Spleen (tissue), 7 donors: Measurements from ENCODE around the gene HPS5.

Source experiments
- POLR2AphosphoS5 ChIP-seq, 3 donors: sonication (generic); formaldehyde crosslinking; IDR thresholded peaks; one replicate each; pipeline ENCODE4 v1.5.1; 2017; ENCODE audit warnings: antibody characterized with exemption in 3 of 3
- TF ChIP-seq, protein P1 (sequence below), 11 experiments: fragments of 200-600 bp in 7 of 11; fragments of 450-650 bp in 4 of 11; sonication (generic) in 4 of 11; IDR thresholded peaks in 8 of 11; conservative IDR thresholded peaks in 3 of 11; 1 replicate in 7 of 11; 2 replicates in 4 of 11; pipeline versions ENCODE4 v1.4.0 to v1.8.0; 2016 to 2021; ENCODE audit warnings: antibody characterized with exemption in 11 of 11, inconsistent platforms in 4 of 11, mild to moderate bottlenecking in 1 of 11
- donor health status: DM: no; HTN: no; CAD: no; lungs with moderate emphysema.
- donor health status: DM: no; HTN: no; CAD: no.
- donor health status: DM: no; HTN: no; CAD: no.

- TF ChIP-seq, protein P1, sequence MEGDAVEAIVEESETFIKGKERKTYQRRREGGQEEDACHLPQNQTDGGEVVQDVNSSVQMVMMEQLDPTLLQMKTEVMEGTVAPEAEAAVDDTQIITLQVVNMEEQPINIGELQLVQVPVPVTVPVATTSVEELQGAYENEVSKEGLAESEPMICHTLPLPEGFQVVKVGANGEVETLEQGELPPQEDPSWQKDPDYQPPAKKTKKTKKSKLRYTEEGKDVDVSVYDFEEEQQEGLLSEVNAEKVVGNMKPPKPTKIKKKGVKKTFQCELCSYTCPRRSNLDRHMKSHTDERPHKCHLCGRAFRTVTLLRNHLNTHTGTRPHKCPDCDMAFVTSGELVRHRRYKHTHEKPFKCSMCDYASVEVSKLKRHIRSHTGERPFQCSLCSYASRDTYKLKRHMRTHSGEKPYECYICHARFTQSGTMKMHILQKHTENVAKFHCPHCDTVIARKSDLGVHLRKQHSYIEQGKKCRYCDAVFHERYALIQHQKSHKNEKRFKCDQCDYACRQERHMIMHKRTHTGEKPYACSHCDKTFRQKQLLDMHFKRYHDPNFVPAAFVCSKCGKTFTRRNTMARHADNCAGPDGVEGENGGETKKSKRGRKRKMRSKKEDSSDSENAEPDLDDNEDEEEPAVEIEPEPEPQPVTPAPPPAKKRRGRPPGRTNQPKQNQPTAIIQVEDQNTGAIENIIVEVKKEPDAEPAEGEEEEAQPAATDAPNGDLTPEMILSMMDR (IDR thresholded peaks at IDR 0.05 in 8 of 11, conservative IDR thresholded peaks at IDR 0.05 in 3 of 11), result no peak
- TF ChIP-seq POLR2AphosphoS5 (IDR thresholded peaks at IDR 0.05), result no peak
These were observed 7.0 kb downstream of the HPS5 start for GRCh38 chr11:18314784-18315523.
